GM21723 (cell line): Measurements from ENCODE around the gene ZMYND10.

Source experiments
- ATAC-seq: cut with Tn5 transposase; IDR thresholded peaks from one replicate; pipeline ENCODE4 v1.9.1; 2021; ENCODE audit warnings: mild to moderate bottlenecking, moderate library complexity; ENCODE audit not compliant: unreplicated experiment

Gene ZMYND10

DNA sequence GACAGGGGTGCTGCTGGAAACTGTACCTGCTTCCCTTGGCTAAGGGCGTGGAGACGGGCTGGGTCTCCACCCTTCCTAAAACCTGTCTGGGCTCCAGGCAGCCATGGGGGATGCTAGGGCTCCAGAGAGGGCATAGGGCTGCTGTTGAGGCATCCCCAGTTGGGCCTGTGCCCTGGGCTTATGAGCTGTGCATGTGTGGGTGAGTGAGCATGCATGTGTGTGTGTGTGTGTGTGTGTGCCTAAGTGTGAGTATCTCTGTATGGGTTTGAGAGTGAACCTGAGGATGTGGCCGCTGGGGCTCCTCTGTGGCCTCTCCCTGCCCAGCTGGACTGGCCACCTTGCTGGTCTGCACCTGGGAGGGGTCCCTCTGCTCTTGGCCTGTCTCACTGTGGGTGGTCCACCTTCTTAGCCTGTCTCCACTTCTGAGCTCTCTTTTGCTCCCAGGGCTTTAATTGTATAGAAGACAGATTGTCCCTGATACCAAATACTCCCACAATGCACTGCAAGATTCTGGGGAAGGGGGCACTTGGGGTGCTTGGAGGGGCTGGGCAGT, 25.7 kb upstream of the ZMYND10 start:
- no peak for ATAC-seq

DNA sequence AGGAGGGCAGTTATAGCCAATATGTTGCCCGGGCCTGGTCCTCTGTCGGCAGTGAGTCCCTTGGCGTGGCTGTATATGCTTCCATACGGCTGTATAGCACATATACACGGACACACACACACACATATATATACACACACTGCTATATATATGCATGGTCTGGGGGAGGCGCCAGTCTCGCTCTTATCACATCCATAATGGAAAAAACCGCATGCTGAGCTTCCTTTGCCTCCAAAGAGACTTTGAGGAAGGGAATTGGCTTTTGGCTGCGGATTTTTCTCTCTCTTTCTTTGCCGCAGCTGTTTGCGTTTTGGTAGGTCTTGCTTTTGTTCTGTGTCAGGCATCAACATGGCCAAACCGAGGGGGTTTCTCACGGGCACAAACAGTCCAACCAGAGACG, 25.1 kb upstream of the ZMYND10 start:
- ATAC-seq = no peak

DNA sequence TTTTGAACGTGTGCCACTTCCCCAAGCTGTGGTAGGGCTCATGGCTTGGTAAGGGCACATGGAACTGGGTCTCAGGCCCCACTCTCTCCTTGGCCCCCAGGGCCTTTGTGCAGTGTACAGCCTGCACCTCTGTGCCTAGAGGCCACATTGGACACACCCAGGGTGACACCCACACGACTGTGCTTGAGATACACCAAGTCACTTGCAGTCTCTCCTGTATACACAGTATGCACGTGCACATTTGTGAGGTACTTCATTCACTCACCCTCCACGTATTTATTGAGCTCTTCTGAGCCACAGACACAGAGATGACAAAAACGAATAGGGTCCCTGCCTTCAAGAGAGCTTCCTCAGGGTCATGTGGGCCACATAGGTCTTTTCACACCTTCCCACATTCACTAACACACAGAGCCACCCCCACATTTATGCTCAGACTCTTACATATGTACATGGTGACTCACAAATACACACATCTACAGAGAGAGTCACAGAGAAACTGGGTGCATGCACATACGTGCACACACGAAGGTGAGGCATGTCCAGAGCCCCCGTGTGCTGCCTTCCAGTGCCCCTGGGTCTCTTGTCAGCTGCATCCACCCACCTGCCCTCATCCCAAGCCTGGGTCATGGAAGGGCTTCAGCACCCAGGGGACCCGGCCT, 23.6 kb upstream of the ZMYND10 start:
- no peak for ATAC-seq

DNA sequence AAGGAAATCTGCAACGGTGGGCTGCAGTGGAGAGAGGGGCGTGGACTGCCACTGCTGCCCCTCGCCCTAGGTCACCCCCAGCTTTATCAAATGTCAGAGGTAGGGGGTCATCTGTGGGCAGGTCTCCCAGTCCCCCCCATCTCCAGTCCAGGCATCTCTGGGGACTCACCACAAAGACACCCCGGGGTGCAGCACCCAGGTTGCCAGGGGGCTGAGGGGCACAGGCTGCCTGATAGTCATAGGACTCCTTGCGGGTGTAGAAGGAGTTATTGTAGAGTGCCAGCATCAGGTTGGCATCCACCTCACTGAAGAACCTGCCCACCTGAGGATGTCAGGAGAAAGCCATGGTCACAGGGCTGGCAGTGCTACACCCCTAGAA, 20.3 kb upstream of the ZMYND10 start:
- ATAC-seq = no peak

DNA sequence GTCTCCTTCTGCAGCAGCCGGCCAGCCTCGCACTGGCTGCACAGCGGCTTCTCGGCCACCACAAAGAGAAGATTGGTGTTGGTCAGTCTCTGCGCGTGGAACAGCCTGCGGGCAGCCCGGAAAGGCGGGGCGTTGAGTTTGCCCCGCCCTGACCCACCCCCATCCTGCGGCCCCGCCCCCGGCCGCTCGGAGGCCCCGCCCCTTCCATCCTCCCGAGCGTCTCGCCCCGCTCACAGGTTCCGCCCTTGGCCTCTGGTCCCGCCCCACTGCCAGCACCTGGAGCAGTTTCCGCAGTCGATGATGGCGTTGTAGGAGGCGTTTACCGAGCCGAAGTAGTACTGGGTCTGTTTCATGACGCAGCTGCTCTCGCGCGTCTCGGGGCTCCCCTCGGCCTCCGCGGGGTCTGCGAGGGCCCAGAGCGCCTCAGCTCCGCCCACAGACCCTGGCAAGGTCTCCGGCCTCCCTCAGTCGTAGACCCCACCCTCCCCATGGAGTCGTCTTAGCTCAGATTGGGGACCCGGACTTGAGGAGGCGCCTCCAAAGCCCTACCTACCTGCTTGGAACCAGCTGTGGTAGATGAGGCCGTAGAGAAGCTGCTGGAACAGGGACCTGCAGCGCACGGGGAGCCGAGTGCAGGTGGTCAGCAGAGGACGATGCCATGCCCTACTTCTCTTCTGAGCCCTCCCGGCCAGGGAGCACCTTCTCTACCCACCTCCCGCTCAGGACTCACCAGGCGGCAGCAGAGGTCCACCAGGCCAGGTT, 19.7 kb upstream of the ZMYND10 start:
- ATAC-seq = peak; percentile 85

DNA sequence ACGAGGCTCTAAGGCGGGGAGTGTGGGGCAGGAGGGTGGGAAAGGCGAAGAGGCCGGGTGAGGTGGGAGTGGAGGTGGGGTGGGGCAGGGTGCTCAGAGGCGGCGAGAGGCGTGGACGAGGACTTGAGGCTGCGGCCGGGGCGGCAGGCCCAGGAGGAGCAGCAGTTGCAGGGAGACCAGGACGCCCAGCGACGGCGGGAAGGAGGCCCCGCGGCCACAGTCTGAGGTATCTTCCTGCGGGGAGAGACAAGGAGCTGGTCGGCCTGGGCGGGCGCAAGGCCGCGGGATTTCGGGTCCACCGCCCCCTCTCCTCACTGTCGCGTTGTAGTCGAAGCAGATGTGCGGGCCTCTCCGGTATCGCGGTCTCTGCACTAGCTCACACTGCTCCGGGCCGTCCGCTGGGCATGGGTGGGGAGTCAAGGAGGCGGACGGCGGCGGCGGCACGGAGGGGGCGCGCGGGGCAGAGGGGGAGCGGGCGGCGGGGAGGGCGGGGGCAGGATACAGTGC, 19.1 kb upstream of the ZMYND10 start:
- no peak for ATAC-seq

DNA sequence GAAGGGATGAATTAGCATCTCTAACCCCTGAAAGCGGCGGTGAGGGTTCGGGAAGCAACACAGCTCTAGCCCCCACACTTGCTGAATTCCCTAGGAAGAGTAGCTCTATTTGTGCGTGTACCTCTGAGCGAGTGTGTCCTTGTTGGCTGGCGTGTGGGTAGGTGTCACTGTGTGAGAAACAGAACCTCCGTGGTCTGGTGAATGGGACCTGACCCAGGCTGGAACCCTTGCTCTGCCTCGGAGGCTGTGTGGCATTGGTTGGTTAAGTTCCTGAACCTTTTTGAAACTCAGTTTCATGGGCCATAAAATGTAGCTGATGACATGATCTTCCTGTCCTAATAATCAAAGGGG, 14.2 kb upstream of the ZMYND10 start:
- peak; percentile 15 for ATAC-seq

DNA sequence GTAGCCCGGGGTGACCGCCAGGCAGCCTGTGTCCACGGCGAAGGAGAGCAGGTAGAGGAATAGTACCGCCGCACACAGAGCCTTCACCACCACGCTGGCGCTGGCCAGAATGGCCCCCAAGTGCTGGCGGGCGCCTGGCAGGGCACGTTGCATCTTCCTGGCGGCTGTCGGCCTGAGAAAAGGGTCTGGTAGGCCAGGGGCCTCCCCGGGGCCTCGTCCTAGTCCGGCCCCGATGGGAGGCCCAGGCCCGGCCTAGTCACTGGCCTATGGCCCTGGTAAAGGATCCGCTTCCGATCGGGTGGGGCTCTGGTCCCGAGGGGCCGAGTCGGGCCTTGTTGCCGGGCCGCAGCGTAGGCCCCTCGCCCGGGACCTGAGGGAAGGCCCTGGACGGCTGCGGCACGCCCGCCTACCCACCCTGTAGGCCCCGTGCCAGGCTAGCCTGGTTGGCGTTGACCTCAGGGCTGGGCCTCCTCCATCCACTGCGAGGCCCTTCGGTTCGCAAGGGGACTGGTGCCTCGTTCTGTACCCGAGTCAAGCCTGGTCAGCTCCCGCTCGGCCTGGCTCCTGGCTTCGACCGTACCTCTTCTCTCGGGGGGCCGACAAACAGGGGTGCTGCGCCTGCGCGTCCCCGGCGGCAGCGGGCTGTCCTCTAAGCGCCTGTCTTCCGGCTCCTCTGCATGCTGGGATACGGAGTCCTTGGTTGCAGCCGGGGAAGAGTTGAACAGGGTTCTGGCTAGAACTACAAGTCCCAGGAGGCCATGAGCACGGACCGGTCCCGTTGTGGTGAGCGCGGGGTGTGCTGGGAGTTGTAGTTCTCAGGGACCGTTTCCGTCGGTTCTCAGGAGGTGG, 13.6 kb upstream of the ZMYND10 start, which contains the start of gene TMEM115:
Gene TMEM115 (minus strand): TSS at position 611 of the 849 bp plus-strand sequence. CDS start 458 bp downstream, at position 153.
- peak; percentile 99 for ATAC-seq

DNA sequence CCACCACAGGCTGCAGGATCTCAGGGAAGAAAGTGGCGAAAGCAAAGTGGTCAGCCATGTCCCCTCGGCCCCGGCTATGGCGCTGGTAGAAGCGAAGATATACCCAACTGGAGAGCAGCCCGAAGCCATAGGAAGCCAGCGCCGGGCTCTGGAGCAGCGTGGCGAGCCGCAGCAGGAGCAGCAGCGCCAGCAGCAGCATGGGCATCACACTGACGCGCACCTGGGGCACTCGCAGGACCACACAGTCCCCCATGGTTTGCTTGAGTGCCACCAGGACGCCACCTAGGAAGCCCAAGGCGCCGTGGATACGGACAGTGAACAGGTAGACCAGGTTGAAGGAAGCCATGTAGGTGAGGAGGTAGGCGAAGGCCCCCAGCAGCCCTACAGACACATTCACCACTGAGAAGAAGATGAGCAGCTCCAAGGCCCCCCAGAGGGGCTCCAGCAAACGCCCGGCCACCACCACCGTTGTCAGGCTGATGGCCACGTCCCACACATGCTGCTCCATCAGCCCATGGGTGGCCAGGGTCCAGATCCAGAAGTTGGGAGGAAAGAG, 12.9 kb upstream of the ZMYND10 start:
- no peak for ATAC-seq

DNA sequence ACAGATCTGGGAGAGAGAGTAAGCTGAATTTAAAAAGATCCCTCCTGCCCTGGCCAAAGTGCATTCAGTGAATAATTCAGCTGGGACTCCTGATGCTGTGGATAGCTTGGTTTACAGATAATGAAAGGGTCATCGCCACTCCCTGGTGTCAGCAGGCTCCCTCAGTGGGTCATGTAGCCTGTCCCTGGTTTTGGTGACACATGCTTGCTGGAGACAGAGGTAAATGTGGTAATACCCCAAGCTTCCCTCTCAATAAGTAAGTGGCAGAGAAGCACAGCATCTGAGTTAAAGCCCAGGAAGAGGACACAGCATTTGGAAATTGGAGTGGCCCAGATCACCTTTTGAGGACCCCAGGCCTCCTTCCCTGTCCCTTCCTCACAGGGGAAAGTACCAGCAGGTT, 11.9 kb upstream of the ZMYND10 start:
- ATAC-seq = no peak

DNA sequence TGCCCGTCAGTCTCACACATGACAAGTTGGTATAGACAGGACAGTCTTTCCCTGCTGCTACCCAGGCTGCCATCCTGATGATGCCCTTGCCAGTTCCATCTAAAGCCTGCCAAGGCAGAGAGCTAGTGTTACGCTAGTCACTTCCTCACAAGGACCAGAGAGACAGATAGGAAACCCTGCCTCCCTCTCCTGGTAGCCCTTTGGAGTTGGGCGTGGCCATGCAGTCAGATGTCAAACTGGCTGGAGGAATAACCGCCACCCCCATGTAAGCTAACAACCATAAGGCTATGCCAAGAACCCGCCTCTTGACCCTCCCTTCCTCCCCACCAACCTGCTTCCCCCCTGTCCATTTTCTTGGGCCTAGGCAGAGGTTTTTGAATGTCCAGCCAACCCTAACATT, 11.0 kb upstream of the ZMYND10 start:
- ATAC-seq = no peak

DNA sequence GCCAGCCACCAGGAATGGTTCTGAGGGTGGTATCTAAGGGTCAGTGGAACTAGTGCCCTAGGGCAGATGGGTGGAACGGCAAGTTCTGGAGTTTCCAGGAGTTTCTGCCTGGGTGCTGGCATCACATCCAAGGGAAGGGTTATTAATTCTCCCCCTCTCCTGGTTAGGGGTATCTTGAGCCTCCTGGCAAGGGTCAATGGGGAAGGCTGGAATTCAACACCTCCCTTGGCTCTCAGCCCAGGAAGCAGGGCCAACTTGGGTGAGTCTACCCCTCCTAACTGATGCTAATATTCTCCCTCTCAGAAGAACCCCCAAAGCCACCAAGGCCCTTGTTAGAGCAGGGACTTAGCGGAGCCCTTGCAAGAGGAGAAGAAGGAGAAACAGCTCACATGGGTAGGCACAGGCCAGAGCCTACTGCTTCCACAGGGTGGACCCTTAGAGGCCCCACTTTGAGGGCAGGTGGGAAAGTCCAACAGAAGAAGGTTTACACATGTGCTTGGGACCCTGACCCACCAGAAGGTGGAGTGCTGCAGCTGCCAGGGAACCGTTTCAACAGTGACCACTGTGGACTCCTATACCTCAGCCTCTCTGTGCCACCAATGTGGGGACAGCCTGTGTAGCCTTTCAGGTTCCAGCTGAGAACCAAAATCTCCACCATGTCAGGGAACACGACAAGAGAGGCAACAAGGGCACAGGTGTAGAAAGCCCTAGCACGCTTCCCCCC, 10.5 kb upstream of the ZMYND10 start:
- ATAC-seq = no peak

DNA sequence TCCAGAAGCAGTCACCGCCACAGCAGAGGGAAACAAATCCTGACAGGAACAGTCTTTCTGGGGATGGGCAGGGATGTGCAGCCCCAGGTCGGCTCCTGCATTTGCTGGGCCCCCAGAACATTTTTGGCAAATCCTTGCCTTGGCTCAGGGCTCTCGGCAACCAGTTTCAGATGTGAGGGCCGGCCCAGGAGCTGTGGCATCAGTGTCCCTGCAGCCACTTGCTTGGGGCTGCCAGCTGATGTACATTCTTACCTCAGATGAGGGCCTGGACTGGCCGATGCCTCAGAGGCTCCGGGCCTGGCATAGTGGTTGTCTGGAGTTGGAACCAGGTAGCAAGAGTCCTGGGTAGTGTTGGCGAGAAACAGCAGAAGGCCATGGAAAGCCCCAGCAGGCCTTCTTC, 9.3 kb upstream of the ZMYND10 start:
- no peak for ATAC-seq

DNA sequence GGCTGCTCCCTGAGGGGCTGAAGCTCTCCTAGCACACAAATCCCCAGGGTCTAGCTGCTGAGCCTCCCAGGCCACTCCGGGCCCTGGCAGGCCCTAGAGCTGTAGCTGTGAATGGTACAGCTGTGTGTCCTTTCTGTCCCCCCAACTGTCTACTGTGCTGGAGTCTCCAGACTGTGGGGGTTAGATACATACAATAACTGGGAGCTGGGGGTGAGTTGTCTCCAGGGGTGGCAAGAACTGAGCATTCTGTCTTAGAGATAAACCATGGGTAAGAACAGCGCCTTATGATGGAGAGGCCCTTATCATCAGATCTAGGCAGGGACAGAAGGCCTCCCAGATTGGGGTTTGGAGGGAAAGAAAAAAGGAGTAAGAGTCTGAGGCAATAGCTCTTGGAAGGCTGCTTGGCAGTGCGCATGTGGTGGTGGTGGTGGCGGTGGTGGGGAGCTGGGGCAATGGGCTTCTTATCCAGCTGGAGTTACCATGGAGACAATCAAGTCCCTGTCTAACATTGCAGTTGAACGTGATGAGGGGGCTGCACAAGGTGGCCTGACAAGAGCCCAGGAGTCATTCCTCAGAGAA, 8.7 kb upstream of the ZMYND10 start:
- ATAC-seq = no peak

DNA sequence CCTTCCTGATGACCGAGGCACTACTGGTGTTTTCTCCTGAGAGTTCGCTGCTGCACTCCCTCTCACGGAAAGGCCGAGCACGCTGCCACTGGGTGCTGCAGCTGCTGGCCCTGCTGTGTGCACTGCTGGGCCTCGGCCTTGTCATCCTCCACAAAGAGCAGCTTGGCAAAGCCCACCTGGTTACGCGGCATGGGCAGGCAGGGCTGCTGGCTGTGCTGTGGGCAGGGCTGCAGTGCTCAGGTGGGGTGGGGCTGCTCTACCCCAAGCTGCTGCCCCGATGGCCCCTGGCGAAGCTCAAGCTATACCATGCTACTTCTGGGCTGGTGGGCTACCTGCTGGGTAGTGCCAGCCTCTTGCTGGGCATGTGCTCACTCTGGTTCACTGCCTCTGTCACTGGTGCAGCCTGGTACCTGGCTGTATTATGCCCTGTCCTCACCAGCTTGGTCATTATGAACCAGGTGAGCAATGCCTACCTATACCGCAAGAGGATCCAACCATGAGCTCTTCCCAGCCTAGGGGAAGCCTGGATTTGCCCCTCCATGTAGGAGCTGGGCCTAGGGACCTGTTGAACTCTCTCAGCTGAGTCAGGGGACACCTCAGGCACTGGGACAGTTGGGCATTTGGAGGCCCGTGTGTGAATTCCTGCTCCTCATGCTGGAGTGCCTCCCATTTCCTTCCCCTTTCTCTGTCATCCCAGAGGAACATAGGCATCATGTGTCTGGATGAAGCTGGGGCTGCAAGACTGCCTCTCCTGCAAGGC, 7.9 kb upstream of the ZMYND10 start:
- no peak for ATAC-seq

DNA sequence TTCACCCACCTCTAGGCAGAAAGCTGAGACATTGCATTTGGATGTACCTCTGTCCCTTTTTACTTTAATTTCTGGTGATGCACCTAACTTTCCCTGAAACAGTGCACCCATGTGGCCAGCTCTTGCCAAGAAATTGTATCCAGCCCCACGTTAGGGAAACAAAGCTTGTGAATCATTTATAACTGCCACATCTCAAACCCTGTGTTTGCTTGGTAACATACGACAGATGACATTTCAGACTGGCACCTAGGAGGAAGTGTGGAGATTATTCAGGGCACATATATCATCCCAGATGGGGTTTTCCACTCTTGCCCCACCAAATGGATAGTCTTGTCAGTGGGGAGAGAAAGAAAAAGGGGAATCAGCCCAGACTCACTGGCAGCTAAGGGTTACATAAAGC, 7.2 kb upstream of the ZMYND10 start:
- ATAC-seq = no peak

DNA sequence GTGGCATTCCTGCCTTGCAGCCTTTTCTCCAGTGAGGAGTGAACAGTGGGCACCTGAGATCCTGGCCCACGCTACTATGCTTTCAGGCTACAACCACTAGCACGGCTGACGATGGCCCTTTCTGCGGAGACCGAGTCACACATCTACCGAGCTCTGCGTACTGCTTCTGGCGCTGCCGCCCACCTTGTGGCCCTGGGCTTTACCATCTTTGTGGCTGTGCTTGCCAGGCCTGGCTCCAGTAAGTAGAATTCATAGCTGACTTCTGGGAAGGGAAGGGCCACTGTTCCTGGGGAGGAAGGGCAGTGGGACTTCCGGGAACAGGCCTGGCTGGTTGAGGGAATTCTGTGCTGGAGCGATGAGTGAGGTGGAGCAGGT, 5.8 kb upstream of the ZMYND10 start:
- no peak for ATAC-seq

DNA sequence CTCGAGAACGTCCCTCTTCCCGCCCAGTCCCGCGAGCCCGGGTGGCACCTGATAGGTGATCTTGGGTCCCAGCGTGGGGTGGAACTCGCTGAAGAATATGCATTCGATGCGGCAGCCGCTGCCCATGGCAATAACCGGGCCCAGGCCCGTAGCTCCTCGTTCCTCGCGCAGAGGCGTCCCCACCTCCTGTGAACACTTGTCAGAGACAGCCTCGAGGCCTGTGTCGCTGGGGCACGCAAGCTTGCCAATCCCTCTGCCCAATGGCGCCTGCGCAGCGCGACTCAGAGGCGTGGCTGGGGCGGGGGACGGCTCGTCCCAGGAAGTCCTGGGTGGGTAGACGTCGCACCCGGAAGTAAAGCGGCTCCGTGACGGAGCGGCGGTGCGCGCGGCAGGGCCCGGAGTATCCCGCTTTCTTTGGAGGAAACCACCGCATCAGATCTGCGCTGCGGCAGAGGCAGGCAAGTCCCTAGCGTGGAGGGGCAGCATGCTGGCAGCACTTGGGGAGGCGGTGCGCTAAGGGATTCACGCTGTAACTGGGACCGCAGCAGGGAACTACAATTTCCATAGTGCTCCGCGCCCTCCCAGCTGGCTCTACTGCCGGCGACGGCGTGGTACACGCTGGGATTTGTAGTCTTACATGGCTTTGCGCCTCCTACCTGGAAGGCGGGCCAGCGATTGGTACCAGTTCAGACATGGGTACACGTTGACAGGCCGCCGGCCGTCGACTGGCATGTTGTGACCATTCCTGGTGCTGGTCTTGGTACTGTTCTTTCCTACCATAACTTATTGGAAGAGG, 5.2 kb upstream of the ZMYND10 start, which contains the start of the genes CYB561D2 and NPRL2:
Gene CYB561D2 (plus strand): TSS at position 336 of the 796 bp plus-strand sequence. CDS start 572 bp downstream, outside the sequence.
Gene NPRL2 (minus strand): TSS at position 249 of the 796 bp plus-strand sequence. CDS start 123 bp downstream, at position 126.
- ATAC-seq = peak; percentile 86
